K562 (cell line): ENCODE results near the gene ATP5F1D. TPM values are rescaled to one million over a fixed set of nuclear protein-coding genes. Genes with fewer than 3 reads are reported as not detected.

ENCODE experiments used
- CBX1 ChIP-seq: sonication (generic); IDR thresholded peaks from 2 replicates; pipeline ENCODE4 v1.6.1; 2016; ENCODE audit warnings: antibody characterized with exemption, low read depth, mild to moderate bottlenecking
- EHMT2 ChIP-seq: fragments of 450-650 bp; IDR thresholded peaks from 2 replicates; pipeline ENCODE4 v1.6.1; 2018; ENCODE audit warnings: antibody characterized with exemption
- HDAC1 ChIP-seq, 2 experiments: fragments of 450-650 bp; IDR thresholded peaks; 2 replicates each; pipeline ENCODE4 v1.6.1; 2016 to 2017; ENCODE audit warnings: inconsistent platforms in 1 of 2, mild to moderate bottlenecking in 1 of 2, moderate library complexity in 1 of 2
- HLTF ChIP-seq: fragments of 450-650 bp; IDR thresholded peaks from 2 replicates; pipeline ENCODE4 v1.6.1; 2016
- MCM7 ChIP-seq, 2 experiments: fragments of 450-650 bp; IDR thresholded peaks; 2 replicates each; pipeline ENCODE4 v1.6.1; 2016 to 2018
- POLR2B ChIP-seq: fragments of 450-650 bp; IDR thresholded peaks from 2 replicates; pipeline ENCODE4 v1.6.1; 2018; ENCODE audit warnings: low read depth; ENCODE audit not compliant: partially characterized antibody
- SAP30 ChIP-seq: fragments of 200-600 bp; sonication (generic); IDR thresholded peaks from 2 replicates; pipeline ENCODE4 v1.6.1; 2012; ENCODE audit warnings: borderline replicate concordance, low read depth, mild to moderate bottlenecking, moderate library complexity, low read length, control low read depth, inconsistent platforms; ENCODE audit not compliant: insufficient read depth, poor library complexity, severe bottlenecking
- SMARCA5 ChIP-seq: fragments of 450-650 bp; IDR thresholded peaks from 2 replicates; pipeline ENCODE4 v1.6.1; 2016
- ZNF263 ChIP-seq: sonication (generic); formaldehyde crosslinking; IDR thresholded peaks from 2 replicates; pipeline ENCODE4 v1.8.0; 2022; ENCODE audit warnings: mild to moderate bottlenecking, missing genetic modification reagents, borderline replicate concordance
- ZNF311 ChIP-seq: fragments of 250-450 bp; sonication (Bioruptor Pico); IDR thresholded peaks from 2 replicates; pipeline ENCODE4 v1.4.0; 2020; ENCODE audit warnings: mild to moderate bottlenecking, moderate library complexity
- ZNF76 ChIP-seq: fragments of 250-450 bp; sonication (Bioruptor Pico); IDR thresholded peaks from 2 replicates; pipeline ENCODE4 v1.4.0; 2020; ENCODE audit warnings: mild to moderate bottlenecking, moderate library complexity, borderline replicate concordance
- ZZZ3 ChIP-seq: fragments of 450-650 bp; IDR thresholded peaks from 2 replicates; pipeline ENCODE4 v1.6.1; 2016; ENCODE audit warnings: antibody characterized with exemption, mild to moderate bottlenecking, moderate library complexity
- polyA plus RNA-seq, 8 experiments: library from polyadenylated mRNA; depleted of rRNA in 4 of 8; stranded (reverse) in 5 of 8; unstranded in 3 of 8; fragments of >200 nt; fragmentation: Nextera tagmentation in 2 of 8; fragmentation: Illumina TruSeq in 1 of 8; extraction: Ambion mirVana in 2 of 8; extraction: Trizol in 1 of 8; gene quantifications; 2 replicates each; pipeline versions ENCODE4 v1.2.1 to v1.2.3, GENCODE V29; 2011 to 2014; ENCODE audit warnings: inconsistent platforms in 1 of 8, missing spikeins in 1 of 8
- total RNA-seq, 7 experiments: library from RNA; depleted of rRNA in 6 of 7; stranded (reverse); fragments of >200 nt in 6 of 7; fragmentation: Illumina TruSeq in 2 of 7; extraction: Trizol in 2 of 7; gene quantifications; 2 replicates each; pipeline versions ENCODE4 v1.2.1 to v1.2.3, GENCODE V29; 2011 to 2021; ENCODE audit warnings: low replicate concordance in 1 of 7
- TF ChIP-seq, protein P1 (sequence below): fragments of 450-650 bp; IDR thresholded peaks from 2 replicates; pipeline ENCODE4 v1.6.1; 2017; ENCODE audit warnings: mild to moderate bottlenecking, moderate library complexity
- TF ChIP-seq, protein P2 (sequence below): fragments of 250-450 bp; sonication (Bioruptor Pico); IDR thresholded peaks from 2 replicates; pipeline ENCODE4 v1.5.0; 2021
- TF ChIP-seq, protein P3 (sequence below), 3 experiments: fragments of 200-800 bp in 1 of 3; sonication (Bioruptor generic) in 1 of 3; sonication (generic) in 1 of 3; formaldehyde crosslinking in 1 of 3; IDR thresholded peaks; 2 replicates each; pipeline versions ENCODE4 v1.6.1 to v1.8.0; 2016 to 2022; ENCODE audit warnings: mild to moderate bottlenecking in 2 of 3, missing compliant biosample characterization in 2 of 3, missing genetic modification characterization in 2 of 3, missing genetic modification reagents in 1 of 3

Gene ATP5F1D
- total and polyA plus RNA-seq, 9 of the 15 experiments (the other 6 are each of a cell fraction or from before 2014, with no cell fraction given) = 3.9 to 409 (median 36.8) TPM

DNA sequence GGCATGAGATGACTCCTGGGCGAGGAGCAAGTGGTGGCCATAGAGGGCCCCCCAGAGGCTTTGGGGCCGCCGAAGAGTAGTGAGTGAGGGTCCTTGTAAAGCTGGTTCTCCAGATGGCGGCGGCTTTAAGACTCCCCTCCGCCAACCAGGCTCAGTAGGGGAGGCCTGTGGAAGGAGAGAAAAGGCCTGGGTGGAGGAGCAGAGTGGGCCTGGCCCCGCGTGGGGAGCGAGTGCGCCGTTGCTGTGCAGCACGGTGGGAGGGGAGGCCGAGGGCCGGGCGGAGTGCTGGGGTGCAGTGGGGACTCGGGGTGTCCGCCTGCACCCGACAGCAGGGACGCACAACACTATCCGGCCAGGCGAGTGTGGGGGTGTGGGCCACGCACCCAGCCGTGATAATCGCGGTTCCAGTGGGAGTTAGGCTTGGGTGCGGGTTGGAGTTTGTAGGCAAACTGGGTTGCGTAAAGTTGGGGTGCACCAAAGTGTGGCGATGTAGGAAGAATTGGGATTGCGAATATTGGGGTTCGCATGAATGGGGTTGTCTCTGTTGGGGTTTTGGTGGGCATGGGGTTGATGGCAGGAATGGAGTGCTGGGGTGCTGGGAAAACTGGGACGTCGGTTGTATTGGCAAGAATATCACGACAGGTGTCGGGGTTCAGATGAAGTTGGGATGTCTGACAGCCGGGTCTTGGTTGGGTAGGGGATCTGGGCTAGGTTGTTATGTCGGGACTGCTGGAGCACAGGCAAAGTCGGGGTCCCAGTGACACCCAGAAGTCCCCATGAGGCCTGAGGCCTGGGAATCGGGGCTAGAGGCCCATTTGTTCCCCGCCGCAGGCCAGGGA, 26.9 kb downstream of the ATP5F1D start (continued):
- TF ChIP-seq ZZZ3 (no peak), HLTF (peak; percentile 68; the same call in 1 of the 2 replicates), HDAC1 (IDR thresholded peaks at IDR 0.05) (peak in 1 of 2 experiments; percentile 56; a peak in 1 of 4 replicates), ZNF263 (no peak), CBX1 (no peak), MCM7 (IDR thresholded peaks at IDR 0.05) (no peak), EHMT2 (no peak), ZNF311 (no peak), POLR2B (no peak), SAP30 (no peak), SMARCA5 (0 out of 2 replicates have a peak, but pooled peaks have one; percentile 23), ZNF76 (no peak)
- TF ChIP-seq, protein P1, sequence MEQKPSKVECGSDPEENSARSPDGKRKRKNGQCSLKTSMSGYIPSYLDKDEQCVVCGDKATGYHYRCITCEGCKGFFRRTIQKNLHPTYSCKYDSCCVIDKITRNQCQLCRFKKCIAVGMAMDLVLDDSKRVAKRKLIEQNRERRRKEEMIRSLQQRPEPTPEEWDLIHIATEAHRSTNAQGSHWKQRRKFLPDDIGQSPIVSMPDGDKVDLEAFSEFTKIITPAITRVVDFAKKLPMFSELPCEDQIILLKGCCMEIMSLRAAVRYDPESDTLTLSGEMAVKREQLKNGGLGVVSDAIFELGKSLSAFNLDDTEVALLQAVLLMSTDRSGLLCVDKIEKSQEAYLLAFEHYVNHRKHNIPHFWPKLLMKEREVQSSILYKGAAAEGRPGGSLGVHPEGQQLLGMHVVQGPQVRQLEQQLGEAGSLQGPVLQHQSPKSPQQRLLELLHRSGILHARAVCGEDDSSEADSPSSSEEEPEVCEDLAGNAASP = no peak
- TF ChIP-seq, protein P2, sequence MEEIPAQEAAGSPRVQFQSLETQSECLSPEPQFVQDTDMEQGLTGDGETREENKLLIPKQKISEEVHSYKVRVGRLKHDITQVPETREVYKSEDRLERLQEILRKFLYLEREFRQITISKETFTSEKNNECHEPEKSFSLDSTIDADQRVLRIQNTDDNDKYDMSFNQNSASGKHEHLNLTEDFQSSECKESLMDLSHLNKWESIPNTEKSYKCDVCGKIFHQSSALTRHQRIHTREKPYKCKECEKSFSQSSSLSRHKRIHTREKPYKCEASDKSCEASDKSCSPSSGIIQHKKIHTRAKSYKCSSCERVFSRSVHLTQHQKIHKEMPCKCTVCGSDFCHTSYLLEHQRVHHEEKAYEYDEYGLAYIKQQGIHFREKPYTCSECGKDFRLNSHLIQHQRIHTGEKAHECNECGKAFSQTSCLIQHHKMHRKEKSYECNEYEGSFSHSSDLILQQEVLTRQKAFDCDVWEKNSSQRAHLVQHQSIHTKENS (CRISPR knock-in tag) = no peak
- TF ChIP-seq, protein P3, sequence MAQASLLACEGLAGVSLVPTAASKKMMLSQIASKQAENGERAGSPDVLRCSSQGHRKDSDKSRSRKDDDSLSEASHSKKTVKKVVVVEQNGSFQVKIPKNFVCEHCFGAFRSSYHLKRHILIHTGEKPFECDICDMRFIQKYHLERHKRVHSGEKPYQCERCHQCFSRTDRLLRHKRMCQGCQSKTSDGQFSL (CRISPR knock-in tag; IDR thresholded peaks at IDR 0.05) = peak; percentile 53; the same call in 1 of the 2 replicates
- TF ChIP-seq, protein P3 (tag; IDR thresholded peaks at IDR 0.05) = no peak
